Measurements from ENCODE around the gene PLEKHG5. TPM values are rescaled to one million over a fixed set of nuclear protein-coding genes. Genes with fewer than 3 reads are reported as not detected.

PLEKHG5 gene
- total RNA-seq, 4 donors from 2014 or later: 6.6 to 24.6 (median 7.9) TPM

- TF ChIP-seq CTCF (IDR thresholded peaks at IDR 0.05): no peak
- ATAC-seq (ENCODE audit: low FRiP score) (no peak), DNase-seq (ENCODE audit: low spot score) (no peak)
Measured at GRCh38 chr1:6485168-6486101, 6.0 kb downstream of the PLEKHG5 start.

GRCh38 chr1:6484826-6485167, 6.7 kb downstream of the PLEKHG5 start:
- DNase-seq (ENCODE audit: low spot score) (no peak), ATAC-seq (ENCODE audit: low FRiP score) (no peak)
- TF ChIP-seq CTCF (IDR thresholded peaks at IDR 0.05): no peak

GRCh38 chr1:6483761-6484117, 7.7 kb downstream of the PLEKHG5 start:
- no peak for TF ChIP-seq CTCF (IDR thresholded peaks at IDR 0.05)
- DNase-seq (ENCODE audit: low spot score): no peak
- no peak for ATAC-seq (ENCODE audit: low FRiP score)

DNA sequence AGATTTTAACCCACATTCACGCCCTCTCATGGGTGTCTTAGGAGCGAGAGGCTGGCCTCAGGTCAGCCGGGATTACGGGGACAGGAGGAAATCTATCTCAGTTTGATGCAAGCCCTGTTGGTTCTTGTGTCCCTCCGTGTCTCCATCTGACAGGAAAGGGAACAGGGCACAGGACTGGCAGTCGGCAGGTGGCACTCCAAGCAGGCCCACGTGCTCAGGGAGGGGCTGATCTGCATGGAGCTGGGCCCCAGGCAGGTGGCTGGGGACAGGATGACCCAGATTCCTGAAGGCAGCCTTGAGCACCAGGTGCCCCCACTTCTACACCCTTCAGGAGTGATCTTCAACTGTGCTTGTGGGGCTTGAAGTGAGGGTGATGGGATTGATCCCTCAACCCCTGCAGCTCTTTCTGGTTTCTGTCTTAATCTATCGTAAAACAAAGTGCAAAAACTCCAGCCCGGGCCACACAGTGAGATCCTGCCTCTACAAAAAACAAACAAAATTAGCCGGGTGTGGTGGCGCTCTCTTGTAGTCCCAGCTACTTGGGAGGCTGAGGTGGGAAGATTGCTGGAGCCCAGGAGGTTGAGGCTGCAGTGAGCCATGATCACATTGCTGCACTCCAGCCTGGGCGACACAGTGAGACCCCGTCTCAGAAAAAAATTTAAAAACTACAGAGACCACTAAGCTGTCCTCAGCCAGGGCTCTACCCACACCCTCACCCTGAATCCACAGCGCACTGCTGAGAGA, 8.3 kb downstream of the PLEKHG5 start:
- ATAC-seq (ENCODE audit: low FRiP score): no peak
- TF ChIP-seq CTCF (IDR thresholded peaks at IDR 0.05): no peak
- no peak for DNase-seq (ENCODE audit: low spot score)

DNA sequence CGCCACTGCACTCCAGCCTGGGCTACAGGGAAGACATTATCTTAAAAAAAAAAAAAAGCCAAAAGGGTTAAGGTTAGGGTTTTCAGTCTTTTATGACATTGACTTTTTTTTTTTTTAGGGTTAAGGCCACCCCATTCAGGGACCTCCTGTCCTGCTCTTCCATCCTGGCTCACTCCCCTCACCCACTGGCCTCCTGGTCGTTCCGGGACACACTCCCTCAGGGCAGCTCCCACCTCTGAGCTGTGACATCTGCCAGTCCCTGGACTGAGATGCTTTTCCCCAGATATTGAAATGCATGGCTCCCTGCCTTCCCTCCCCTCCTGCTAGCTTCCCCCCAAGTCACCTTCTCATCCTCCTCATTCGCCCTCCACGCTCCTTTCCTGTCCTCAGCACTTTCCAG, 9.6 kb downstream of the PLEKHG5 start:
- ATAC-seq (ENCODE audit: low FRiP score) (no peak), DNase-seq (ENCODE audit: low spot score) (no peak)
- no peak for TF ChIP-seq CTCF (IDR thresholded peaks at IDR 0.05)

DNA sequence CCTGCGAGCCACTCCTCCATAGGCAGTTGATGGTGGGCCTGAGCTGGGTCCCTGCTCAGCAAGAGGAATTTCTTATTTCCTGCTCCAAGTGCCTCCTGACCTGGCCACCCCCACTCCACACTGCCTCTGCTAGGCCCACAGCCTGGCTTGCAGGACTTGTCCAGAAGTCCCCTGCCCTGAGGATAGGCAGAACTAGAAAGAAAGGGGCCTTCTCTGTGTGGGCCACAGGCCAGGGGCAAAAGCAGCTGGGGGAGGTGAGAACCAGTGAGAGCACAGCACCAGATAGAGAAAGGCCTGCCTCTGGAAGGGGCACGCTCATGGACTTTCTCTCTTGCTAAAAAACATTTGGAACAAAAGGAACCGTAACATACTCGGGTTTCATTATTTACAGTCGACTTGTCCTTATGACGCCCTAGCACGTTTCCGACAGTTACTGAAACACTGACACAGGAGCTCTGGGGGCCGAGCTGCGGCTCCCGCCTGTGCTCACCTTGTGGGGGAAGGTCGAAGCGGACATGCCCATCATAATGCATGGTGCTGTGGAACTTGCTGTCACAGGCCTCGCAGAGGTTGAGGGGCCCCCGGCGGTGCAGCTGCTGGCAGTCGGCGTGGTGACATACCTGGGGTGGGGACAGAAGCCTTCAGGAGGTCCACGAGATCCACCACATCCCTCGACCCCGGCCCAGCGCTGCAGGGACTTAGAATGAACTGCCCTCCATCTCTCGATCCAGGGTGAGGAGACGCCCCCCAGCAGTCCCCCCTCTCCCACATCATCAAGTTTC, 14.2 kb downstream of the PLEKHG5 start:
- no peak for TF ChIP-seq CTCF (IDR thresholded peaks at IDR 0.05)

More for the DNA sequence above, 14.2 kb downstream of the PLEKHG5 start:
- DNase-seq (ENCODE audit: low spot score): no peak
- no peak for ATAC-seq (ENCODE audit: low FRiP score)

All from omental fat pad (tissue), 4 donors.